Renal cortical epithelial cell (primary cell): ENCODE results near the gene METTL9. TPM values are rescaled to one million over a fixed set of nuclear protein-coding genes. Genes with fewer than 3 reads are reported as not detected.
"Not testable (repeated sequence)": the region's sequence is repeated elsewhere in the genome, so short reads cannot be mapped to it uniquely, and the experiment has no call there.

Source experiments
- DNase-seq: peaks from one replicate; pipeline ENCODE4 v3.0.0-alpha.2; 2011; ENCODE audit warnings: low read depth
- total RNA-seq: library from RNA; depleted of rRNA; stranded (reverse); fragments of >200 nt; gene quantifications from 2 replicates; pipeline ENCODE4 v1.2.3, GENCODE V29; 2014

METTL9 gene
- total RNA-seq, 1 donor from 2014 or later: 204 TPM

DNA sequence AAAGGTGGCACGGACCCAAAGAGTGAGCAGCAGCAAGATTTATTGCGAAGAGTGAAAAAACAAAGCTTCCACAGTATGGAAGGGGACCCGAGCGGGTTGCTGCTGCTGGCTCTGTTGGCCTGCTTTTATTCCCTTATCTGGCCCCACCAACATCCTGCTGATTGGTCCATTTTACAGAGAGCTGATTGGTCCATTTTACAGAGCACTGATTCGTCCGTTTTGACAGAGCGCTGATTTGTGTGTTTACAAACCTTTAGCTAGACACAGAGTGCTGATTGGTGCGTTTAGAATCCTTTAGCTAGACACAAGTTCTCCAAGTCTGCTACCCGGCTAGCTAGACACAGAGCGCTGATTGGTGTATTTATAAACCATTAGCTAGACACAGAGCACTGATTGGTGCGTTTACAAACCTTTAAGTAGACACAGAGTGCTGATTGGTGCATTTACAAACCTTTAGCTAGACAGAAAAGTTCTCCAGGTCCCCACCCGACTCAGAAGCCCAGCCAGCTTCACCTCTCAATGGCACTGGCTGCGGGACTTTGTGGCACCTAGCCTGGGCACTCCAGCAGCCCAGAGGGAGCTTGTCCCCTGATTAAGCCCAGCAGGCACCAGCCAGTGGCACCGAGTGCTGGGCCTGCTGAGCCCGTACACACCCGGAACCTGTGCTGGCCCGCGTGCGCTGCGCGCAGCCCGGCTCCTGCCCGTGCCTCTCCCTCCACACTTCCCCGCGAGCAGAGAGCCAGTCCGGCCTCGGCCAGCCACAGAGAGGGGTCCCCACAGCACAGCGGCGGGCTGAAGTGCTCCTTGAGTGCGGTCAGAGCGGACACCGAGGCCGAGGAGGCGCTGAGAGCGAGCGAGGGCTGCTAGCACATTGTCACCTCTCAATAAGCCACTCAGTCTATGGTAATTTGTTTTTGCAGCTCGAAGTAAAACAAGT is 37.9 kb downstream of the METTL9 start:
- DNase-seq: no peak

DNA sequence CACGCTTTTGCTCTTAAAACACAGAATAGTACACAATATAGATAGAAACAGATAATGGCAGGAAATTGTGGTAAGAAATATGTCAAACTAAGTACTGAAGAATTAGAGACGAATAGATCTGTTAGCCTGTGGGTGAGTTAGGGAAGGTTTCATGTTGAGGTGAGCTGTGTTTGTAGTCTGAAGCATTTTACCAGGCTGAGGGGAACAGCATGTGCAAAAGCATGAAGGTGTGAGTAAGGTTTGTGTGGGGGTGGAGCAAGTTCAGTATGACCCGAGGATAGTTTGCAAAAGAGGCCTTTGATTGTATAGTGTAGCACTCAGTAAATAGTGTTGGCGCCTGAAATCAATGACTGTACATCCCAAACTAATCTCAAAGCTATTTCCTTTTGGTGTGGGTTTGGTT is 39.2 kb downstream of the METTL9 start:
- peak; percentile 40 for DNase-seq

DNA sequence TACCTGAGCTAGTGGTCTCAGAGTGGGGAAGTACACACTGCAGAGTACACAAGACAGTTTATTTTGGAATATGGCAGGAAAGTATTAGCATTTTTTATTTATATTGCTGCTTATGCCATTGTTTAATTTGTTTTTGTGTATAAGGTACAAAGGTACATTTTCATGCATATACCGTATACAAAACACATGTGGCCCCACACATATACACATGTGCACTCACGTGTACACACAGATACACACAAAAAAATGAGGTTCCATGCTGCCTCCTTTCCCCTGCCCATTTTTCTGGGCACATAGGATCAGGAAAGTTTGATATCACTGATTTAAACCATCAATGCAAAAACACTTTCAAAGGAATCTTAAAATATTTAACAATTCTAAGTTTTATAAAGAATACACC is 40.1 kb downstream of the METTL9 start:
- DNase-seq: no peak

DNA sequence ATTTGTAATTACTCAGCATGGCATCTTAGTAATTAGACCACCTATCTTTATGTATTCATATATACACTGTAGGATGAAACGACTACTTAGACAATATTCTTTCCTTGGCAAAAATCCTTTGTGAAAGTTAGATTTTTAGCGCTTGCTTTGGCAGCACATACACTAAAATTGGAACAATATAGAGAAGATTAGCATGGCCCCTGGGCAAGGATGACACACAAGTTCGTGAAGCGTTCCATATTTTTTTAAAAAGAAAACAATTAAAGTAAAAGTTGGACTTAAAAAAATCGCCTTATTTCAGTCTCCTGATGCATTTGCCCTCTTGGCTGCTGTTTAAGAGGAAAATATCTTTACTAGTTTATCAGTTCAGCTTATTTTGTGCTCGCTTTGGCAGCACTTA is 42.5 kb downstream of the METTL9 start:
- DNase-seq: no peak

DNA sequence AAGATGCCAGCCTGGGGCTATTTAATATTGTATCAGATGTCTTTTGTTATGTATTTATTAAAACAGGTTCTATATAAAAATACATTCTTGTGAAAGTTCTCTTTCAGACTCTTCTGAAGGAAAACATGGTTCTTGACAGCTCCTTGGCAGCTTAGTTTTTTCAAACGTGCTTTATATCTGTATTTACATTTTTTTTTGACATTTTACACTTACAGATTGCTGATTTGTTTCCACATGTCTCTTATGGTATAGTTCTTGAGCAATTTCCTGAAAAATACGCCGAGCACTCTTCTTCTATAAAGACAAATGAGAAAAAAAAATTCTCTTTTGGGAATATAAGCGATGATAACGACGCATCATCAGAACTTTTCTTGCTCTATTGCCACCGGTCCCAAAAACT is 43.5 kb downstream of the METTL9 start:
- DNase-seq: no peak

DNA sequence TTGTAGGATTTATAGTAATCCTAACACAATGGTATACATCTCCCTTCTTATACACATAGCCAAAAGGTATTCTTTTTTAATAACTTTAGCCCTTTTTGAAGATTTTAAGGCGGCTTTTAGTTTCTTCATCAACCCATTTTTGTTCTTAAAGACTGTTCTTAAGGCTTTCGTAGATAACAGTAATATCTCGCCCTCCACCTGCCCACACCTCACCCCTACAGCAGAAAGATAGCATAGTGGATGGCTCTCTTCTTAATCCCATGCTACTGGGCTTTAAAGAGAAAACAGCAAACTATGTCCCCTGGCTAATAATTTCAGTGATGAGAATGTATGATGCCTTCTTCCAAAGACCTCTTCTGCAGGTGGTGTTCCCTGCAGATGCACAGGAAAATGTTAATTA is 44.4 kb downstream of the METTL9 start:
- DNase-seq: no peak

DNA sequence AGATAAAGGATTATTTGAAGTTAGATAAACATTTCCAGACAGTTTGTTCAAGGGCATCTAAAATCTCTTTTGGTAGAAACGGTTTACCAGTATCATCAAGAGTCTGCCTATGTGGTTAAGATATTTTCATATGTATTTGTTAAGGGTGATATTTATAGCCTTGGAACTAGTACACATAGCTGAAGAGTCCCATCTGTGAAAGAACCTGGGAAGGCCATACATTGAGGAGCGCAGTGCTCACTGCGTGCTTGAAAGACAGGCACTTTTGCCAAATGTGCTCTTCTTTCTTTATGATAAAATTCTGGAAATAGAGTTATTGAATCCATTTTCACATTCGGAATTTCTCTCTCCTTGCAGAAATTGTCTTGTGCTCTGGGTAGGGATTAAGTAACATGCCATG is 45.3 kb downstream of the METTL9 start:
- DNase-seq: no peak

DNA sequence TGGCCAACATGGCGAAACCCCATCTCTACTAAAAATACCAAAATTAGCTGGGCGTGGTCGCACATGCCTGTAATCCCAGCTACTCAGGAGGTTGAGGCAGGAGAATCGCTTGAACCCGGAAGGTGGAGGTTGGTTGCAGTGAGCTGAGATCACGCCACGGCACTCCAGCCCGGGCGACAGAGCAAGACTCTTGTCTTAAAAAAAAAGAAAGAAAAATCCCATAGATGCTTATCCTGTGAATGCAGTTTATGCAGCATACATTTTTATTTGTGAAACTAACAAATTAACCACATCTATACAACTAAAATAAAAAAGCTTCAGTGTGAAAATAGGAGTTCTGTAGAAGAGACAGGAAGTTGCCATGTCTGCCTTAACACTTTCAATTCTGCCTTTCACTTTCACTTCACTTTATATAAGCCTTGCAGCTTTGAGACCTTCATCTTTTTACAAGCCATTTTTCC is 45.9 kb downstream of the METTL9 start:
- DNase-seq: no peak

DNA sequence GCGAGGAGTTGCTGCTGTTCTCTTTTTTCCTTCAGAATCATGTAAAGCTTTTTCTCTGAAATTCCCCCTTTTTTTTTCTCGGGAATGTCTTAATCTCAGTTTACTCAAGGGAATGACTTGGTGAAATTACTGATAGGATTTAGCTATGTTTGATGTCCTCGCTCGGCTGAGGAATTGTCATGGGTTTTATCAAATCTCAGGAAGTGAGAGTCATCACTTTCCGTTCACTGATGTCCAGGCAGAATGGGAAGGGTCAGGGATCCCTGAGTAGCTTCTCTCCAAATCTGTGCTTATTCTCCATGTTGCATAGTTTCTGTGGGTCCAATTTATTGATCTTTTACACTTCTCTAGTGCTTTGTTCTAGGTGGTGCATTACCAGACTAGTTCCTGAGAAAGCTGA is 46.7 kb downstream of the METTL9 start:
- no peak for DNase-seq

DNA sequence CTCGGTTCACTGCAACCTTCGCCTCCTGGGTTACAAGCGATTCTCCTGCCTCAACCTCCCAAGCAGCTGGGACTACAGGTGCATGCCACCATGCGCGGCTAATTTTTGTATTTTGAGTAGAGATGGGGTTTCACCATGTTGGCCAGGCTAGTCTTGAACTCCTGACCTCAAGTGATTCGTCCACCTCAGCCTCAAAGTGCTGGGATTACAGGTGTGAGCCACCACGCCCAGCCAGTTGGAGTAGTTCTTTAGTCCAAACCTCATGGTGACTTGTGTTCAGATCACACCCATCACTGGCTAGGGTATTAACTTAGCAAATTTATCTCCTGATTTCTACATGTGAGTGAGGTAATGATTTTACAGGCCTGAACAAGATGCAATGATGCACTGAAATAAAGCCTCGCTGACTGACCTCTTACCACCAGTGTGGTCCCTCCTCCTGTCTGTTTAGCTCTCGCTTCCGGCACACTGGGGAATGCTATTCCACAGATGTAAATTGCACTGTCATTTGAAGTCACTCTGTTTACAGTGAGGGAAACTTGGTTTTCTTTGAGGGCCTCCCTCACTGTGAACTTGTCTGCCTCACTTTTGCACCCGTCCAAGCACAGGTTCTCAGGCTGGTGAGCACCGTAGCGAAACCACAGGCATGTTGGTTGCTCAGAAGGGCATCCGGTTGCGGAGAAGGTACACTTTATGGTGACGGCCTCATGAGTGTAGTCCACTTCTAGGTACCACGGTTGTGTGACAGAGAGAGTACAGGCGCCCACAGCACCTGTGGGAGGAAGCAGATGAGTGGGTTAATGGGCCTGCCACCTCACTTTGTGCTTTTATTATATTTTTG is 47.6 kb downstream of the METTL9 start:
- DNase-seq: no peak

DNA sequence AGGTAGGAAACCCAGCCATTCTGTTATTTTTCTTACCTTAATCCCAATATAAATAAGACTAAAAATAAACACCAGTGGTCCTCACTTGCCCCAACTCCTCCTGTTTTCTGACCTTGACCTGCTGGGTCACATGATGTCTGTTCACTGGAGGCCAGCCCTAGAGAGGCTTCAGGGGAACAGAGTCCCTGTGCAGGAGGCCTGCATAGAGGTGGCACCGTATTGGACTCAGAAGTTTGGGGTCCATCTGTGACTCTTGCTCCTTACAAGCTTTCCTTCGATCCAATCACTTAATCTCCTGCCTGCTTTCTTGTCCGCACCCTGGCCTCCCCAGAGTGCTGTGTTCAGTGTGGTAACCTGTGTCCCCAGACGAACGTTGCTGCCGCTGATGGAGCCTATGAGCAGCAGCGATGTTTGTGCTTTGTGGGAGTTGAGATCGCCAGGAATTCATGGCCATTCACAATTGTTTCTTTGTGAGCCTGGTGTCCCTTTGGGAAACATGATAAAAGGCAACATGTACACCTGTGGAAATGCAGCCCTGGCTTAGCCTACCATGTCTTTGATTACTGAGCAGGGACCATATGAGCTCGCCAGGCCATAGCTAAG is 48.3 kb downstream of the METTL9 start:
- no peak for DNase-seq

DNA sequence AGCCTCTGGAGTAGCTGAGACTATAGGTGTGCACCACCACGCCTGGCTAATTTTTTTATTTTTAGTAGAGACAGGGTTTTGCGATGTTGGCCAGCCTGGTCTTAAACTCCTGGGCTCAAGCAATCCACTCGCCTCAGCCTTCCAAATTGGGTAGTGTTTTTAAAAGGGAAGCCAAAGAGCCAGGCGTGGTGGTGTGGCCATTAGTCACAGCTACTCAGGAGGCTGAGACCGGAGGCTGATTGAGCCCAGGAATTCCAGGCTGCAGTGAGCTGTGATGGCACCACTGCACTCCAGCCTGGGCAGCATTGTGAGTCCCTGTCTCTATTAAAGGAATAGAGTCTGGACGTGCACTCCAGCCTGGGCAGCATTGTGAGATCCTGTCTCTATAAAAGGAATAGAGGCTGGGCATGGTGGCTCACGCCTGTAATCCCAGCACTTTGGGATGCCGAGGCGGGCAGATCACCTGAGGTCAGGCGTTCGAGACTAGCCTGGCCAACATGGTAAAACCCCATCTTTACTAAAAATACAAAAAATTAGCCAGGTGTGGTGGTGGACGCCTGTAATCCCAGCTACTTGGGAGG is 50.5 kb downstream of the METTL9 start:
- DNase-seq: not testable (repeated sequence)

DNA sequence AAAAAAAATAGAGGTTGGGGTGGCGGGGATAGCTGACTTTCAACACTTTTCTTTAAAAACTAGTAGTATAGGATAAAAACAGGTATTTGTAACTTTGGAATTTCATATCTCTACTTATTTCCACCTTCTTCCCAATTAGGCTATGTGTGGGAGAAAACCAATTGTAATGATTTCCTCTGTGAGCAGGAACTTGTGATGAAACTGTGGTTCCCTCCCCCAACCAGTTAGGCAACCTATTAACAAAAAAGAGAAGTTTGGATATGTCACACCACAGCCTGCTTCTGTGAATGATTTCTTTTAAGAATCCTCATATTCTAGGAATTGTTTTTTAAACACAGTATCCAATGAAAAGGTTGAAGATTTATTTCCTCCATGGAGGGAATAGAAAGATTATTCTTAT is 51.1 kb downstream of the METTL9 start:
- peak; percentile 51 for DNase-seq

DNA sequence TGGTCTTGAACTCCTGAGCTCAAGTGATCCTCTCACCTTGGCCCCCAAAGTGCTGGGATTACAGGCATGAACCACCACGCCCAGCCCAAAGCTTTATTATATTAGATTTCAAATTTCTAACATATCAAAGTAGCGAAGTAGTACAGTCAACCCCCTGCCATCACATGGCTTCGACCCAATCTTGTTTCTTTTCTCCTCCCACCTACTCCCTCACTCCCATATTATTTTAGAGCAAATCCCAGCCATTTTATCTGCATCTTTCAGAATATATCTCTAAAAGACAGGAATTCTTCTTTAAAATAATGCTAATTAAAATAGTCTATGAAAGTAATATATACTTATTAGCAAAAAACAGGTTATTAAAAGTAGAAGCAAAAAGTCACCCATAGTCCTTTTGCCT is 52.1 kb downstream of the METTL9 start:
- DNase-seq: no peak

DNA sequence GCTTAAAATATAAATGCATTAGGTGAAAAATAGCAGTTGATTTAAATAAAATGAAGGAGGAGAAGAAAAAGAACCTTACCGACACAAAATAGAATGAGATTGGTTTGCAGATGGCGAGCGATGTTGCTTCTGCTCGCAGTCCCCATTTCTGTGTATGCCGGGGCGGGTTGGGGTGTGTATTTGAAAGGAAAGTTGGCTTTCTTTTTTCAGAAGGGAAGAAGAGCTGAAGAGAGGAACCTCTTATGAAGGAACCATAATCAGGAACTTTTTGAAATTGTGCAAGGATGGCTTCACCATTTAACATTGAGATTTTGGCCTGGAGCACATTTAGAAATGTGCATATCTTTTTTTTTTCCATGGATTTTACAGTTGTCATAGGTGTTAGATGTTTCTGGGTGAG is 53.1 kb downstream of the METTL9 start, which contains the start of gene IGSF6:
TSS of gene IGSF6 (minus strand) at position 156 of the 400 bp plus-strand sequence. CDS start at position 146, 10 bp downstream.
- no peak for DNase-seq

DNA sequence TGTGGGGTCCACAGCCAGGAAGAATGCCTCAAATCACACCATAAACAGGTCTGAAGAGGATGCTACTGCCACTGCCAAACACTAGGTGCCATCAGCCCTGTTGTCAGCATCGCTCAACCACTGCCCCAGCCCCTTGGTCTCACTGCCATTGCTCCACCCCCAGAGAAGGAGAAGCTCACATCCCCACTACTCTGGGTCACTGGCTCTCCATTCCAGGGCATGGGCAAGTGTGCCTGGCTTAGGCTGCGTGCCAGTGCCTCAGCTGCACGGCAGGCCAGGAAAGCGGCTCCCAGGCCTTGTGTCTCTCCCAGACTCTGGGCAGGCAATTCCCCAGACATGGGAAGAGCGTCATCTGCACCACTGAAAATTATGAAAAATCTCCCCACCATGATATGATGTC is 54.2 kb downstream of the METTL9 start:
- no peak for DNase-seq

DNA sequence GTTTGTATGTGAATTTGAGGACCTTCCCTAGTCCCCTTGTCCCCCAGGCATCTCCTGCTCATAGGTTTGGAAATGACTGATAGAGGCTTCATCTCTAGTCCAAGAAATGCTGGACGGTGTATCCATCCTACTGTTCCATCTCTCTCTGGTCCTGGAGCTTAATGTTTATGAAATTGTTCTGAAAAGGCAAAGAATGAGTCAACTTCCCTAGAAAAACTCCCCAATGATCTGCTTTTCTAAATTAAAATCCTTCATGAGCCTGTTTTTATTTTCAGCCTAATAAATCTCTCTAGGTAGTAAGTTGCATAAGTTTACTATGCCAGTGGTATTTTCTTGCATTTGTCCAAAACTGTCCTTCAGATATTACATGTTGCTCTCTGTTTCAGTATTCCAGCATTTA is 55.1 kb downstream of the METTL9 start:
- DNase-seq: no peak

DNA sequence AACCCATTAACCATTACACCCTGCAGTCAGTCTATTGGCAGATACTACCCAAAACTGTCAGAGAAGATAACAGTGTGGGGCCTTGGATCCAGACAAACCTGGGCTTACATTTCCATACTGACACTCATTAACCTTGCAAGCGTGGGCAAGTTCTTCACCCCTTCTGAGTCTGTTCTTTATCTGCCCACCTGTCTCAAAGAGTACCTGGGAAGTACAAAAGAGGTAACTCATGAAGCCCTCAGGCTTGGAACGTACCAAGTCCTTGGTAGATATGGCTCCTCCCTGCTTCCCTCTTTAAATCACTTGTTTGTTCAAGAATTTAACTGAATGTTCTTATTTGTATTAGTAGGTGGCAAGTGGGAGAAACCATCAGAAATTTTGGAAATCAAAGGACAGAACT is 55.5 kb downstream of the METTL9 start:
- DNase-seq: no peak

DNA sequence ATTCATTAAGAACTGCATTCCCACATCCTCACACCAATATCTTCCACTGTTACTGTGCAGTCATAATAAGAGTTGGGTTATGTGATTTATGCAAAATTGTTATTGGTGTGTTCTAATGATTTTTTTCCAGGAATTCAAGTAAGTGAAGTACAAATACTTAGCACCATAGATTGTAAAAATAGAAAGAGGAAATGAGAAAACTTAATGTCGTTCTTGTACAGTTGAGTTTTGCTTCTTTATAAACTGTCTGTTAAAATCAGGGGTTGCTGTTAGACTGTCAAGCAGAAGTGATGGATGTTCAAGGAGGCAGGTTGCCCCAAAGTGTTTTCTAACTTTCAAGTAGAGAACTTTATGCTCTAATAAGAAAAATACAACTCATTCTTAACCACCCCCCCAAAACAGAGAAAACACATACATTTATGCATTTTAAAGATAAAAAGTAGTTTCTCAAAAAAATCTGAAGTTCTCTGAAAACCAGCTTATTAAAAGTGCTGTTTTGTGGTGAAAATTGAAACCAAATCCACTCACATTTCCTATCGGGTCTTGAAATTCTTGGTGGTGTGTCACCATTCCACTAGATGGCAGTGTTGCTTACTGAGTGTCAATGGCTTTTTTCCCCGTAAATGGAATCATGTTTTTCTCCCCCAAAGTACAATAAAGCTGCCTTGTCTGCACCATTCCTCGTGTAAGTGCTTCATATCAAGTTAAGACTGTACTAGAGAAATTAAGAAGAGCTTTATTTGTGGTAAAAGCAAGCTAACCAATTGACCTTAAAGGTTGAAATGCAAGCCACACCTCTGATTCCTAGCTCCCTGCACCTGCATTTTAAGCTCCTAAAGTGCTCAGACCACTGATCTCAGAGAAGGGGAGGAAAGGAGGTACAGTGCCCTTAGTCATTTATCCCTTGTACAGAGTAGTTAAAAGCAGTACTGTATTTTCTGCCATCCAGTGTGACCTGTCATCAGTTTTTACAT is 57.7 kb downstream of the METTL9 start:
- peak; percentile 66 for DNase-seq

DNA sequence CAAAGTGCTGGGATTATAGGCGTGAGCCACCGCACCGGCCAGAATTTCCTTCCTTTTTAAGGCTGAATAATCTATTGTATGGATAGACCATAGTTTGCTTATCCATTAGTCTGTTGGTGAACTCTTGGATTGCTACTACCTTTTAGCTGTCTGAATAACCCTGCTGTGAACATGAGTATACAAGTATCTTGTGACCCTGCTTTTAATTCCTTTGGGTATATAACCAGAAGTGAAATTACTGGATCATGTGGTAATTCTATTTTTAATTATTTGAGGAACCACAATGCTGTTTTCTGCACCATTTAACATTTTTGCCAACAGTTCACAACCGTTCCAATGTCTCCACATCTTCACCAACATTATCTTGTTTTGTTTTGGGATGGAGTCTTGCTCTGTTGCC is 59.7 kb downstream of the METTL9 start:
- DNase-seq: no peak
